Heart left ventricle (tissue), 13 donors: Measurements from ENCODE around the gene CFAP46.

ENCODE experiments used
- CTCF ChIP-seq, 12 donors: fragments of 200-600 bp; sonication (generic) in 4 of 12; IDR thresholded peaks; one replicate each; pipeline versions ENCODE4 v1.5.0 to v1.8.0; 2018 to 2022; ENCODE audit warnings: antibody characterized with exemption in 12 of 12, mild to moderate bottlenecking in 5 of 12
- POLR2A ChIP-seq, 2 donors: fragments of 450-650 bp; IDR thresholded peaks; one replicate each; pipeline ENCODE4 v1.6.1; 2017; ENCODE audit warnings: antibody characterized with exemption in 2 of 2, mild to moderate bottlenecking in 2 of 2, moderate library complexity in 2 of 2
- donor health status: ischemic (EF 13 %, LVEDD 7.1; RV severe dilation, severe dysfunction).
- donor health status: DM: no; HTN: yes; CAD: no.
- donor health status: DM: no; HTN: no; CAD: no.
- donor health status: ischemic (EF 25% LVEDD 6.9; RV normal size, moderate dysfunction).
- donor health status: ischemic (EF 25% LVEDD 5.7; RV mildly dilated, moderate dysfunction).
- donor health status: ischemic (EF 35%, LVEDD 5.7; RV mildly dilated, moderate dysfunction).
- donor health status: nonischemic (EF 11% LVEDD 7.7; RV severe dilation, severe dysfunction).
- donor health status: DM: yes; HTN: yes; CAD: no.
- donor health status: PGD.
- donor health status: ischemic (EF 29% LVEDD 5.4; RV normal size, mild dysfunction).
- donor health status: nonischemic (EF 23%, LVEDD 6.1; RV moderate dilation, normal function).

- TF ChIP-seq CTCF (IDR thresholded peaks at IDR 0.05), result no peak
- TF ChIP-seq POLR2A (IDR thresholded peaks at IDR 0.05), result no peak
Observed at GRCh38 chr10:132988988-132989387, 46.6 kb upstream of the CFAP46 start.
